Neural progenitor cell (in vitro differentiated cells): ENCODE data around the gene TIMM22. TPM values are rescaled to one million over a fixed set of nuclear protein-coding genes. Genes with fewer than 3 reads are reported as not detected.
A peak's percentile ranks its signal among the peaks of the same experiment; 100 is the strongest.
"Not testable (repeated sequence)": the region's sequence is repeated elsewhere in the genome, so short reads cannot be mapped to it uniquely, and the experiment has no call there.

Experiments used
- DNase-seq: peaks from one replicate; pipeline ENCODE4 v3.0.0-alpha.2; 2016; ENCODE audit warnings: low spot score
- H2AFZ ChIP-seq: fragments of 200-600 bp; sonication (generic); replicated peaks from 2 replicates; pipeline ENCODE4 v1.6.1; 2016; ENCODE audit warnings: antibody characterized with exemption
- H3F3A ChIP-seq: fragments of 200-600 bp; sonication (generic); 2 replicates; pipeline ENCODE4 v1.6.1; 2016; ENCODE audit warnings: antibody characterized with exemption, low read depth
- H3K27ac ChIP-seq: fragments of 200-600 bp; sonication (generic); 2 replicates; pipeline ENCODE4 v1.5.1; 2016; ENCODE audit warnings: mild to moderate bottlenecking
- H3K27me3 ChIP-seq: fragments of 200-600 bp; sonication (generic); 2 replicates; pipeline ENCODE4 v1.6.1; 2016; ENCODE audit warnings: mild to moderate bottlenecking, moderate library complexity
- H3K36me3 ChIP-seq: fragments of 200-600 bp; sonication (generic); 2 replicates; pipeline ENCODE4 v1.5.1; 2016
- H3K4me1 ChIP-seq: fragments of 200-600 bp; sonication (generic); 2 replicates; pipeline ENCODE4 v1.6.1; 2016; ENCODE audit warnings: mixed run types
- H3K4me2 ChIP-seq: fragments of 200-600 bp; sonication (generic); 2 replicates; pipeline ENCODE4 v1.6.1; 2016
- H3K4me3 ChIP-seq: fragments of 200-600 bp; sonication (generic); 2 replicates; pipeline ENCODE4 v1.5.1; 2016
- H3K79me2 ChIP-seq: fragments of 200-600 bp; sonication (generic); 2 replicates; pipeline ENCODE4 v1.6.1; 2016; ENCODE audit warnings: low read depth
- H3K9ac ChIP-seq: fragments of 200-600 bp; sonication (generic); 2 replicates; pipeline ENCODE4 v1.6.1; 2016
- H3K9me3 ChIP-seq: fragments of 200-600 bp; sonication (generic); 2 replicates; pipeline ENCODE4 v1.5.1; 2016; ENCODE audit warnings: low read depth
- H4K20me1 ChIP-seq: fragments of 200-600 bp; sonication (generic); 2 replicates; pipeline ENCODE4 v1.6.1; 2016; ENCODE audit warnings: low read depth
- H3K27ac Mint-ChIP-seq: 3 replicates; pipeline ENCODE4 v1.8.0; 2021; ENCODE audit warnings: mixed read lengths
- H3K27me3 Mint-ChIP-seq: 2 replicates; pipeline ENCODE4 v1.8.0; 2022; ENCODE audit warnings: low read depth, mild to moderate bottlenecking, inconsistent platforms, moderate library complexity, mixed read lengths; ENCODE audit not compliant: insufficient read depth
- H3K36me3 Mint-ChIP-seq: 3 replicates; pipeline ENCODE4 v1.8.0; 2021; ENCODE audit warnings: mixed read lengths
- H3K4me1 Mint-ChIP-seq: 3 replicates; pipeline ENCODE4 v1.8.0; 2021; ENCODE audit warnings: mixed read lengths
- H3K4me3 Mint-ChIP-seq: 3 replicates; pipeline ENCODE4 v1.8.0; 2021; ENCODE audit warnings: mild to moderate bottlenecking, moderate library complexity, mixed read lengths
- H3K9me3 Mint-ChIP-seq: 3 replicates; pipeline ENCODE4 v1.8.0; 2020; ENCODE audit warnings: mixed read lengths
- EZH2 ChIP-seq: fragments of 200-600 bp; sonication (generic); IDR thresholded peaks from 2 replicates; pipeline ENCODE4 v1.6.1; 2017; ENCODE audit warnings: antibody characterized with exemption, mild to moderate bottlenecking, moderate library complexity
- EZH2phosphoT487 ChIP-seq: fragments of 200-600 bp; sonication (generic); IDR thresholded peaks from 2 replicates; pipeline ENCODE4 v1.6.1; 2017; ENCODE audit warnings: antibody characterized with exemption
- total RNA-seq: library from RNA; depleted of rRNA; stranded (reverse); fragments of >200 nt; gene quantifications from 2 replicates; pipeline ENCODE4 v1.2.3, GENCODE V29; 2015; ENCODE audit warnings: low replicate concordance
- TF ChIP-seq, protein P1 (sequence below): fragments of 200-600 bp; sonication (generic); IDR thresholded peaks from 2 replicates; pipeline ENCODE4 v1.5.1; 2017; ENCODE audit warnings: antibody characterized with exemption, mild to moderate bottlenecking

The TIMM22 gene
- total RNA-seq, 1 donor from 2014 or later = 11.7 TPM

DNA sequence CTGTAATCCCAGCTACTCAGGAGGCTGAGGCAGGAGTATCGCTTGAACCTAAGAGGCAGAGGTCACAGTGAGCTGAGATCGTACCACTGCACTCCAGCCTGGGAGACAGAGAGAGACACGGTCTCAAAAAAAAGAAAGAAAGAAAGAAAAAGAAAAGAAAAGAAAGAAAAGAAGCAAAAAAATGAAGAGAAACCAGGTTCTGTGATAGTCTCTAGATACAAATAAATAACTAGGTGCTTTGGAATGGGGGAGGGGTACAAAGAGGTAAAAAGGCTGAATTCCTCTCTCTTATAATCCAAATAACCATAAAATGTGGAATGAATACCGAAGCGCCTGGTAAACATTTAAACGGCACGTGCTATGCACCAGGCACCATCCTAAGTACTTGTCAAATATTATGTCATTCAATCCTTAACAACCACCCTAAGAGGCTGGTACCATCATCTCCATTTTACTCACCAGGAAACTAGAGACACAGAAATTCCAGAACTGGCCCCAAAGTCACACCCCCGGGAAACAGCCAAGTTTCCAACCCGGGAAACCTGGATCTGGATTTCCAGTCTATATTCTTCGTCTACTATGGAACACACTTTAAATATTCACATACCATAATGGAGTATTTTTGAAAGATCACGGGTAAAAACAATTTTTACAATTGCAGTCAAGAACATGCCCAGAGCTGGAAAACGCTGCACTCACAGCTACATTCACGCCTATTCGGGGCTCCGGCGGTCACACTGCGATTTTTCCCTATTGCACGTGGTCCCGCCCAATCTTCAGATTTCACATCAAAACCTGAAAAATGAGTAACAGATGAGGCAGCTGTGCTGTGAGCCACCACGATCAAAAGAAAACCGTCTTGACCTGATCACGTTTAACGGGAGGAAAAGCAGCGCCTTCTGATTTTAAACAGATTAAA, 27.9 kb upstream of the TIMM22 start:
- peaks cover 48% of the 10 kb centered on the region for H4K20me1 ChIP-seq
- H3K27me3 ChIP-seq = no peaks in the 10 kb centered on the region
- H3K79me2 ChIP-seq = peaks cover 99% of the 10 kb centered on the region
- H3K27ac ChIP-seq = no peak overlapping the region
- H3K4me3 ChIP-seq = no peak overlapping the region
- H3K4me2 ChIP-seq = no peak overlapping the region
- no peaks in the 10 kb centered on the region for H3K36me3 ChIP-seq
- no peak overlapping the region for H3K9ac ChIP-seq
- H2AFZ ChIP-seq = no peak overlapping the region
- H3K36me3 Mint-ChIP-seq = peaks cover 31% of the 10 kb centered on the region
- TF ChIP-seq EZH2 = no peak
- TF ChIP-seq, protein P1, sequence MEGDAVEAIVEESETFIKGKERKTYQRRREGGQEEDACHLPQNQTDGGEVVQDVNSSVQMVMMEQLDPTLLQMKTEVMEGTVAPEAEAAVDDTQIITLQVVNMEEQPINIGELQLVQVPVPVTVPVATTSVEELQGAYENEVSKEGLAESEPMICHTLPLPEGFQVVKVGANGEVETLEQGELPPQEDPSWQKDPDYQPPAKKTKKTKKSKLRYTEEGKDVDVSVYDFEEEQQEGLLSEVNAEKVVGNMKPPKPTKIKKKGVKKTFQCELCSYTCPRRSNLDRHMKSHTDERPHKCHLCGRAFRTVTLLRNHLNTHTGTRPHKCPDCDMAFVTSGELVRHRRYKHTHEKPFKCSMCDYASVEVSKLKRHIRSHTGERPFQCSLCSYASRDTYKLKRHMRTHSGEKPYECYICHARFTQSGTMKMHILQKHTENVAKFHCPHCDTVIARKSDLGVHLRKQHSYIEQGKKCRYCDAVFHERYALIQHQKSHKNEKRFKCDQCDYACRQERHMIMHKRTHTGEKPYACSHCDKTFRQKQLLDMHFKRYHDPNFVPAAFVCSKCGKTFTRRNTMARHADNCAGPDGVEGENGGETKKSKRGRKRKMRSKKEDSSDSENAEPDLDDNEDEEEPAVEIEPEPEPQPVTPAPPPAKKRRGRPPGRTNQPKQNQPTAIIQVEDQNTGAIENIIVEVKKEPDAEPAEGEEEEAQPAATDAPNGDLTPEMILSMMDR = no peak
- no peak for TF ChIP-seq EZH2phosphoT487
- no peak for DNase-seq
- H3K27ac Mint-ChIP-seq = peak overlapping the region; percentile 99
- H3K9me3 ChIP-seq = no peaks in the 10 kb centered on the region
- H3K4me3 Mint-ChIP-seq = peak overlapping the region; percentile 77
- peaks cover 64% of the 10 kb centered on the region for H3K4me1 Mint-ChIP-seq
- H3K27me3 Mint-ChIP-seq = peaks cover 10% of the 10 kb centered on the region
- peaks cover 23% of the 10 kb centered on the region for H3F3A ChIP-seq
- peaks cover 28% of the 10 kb centered on the region for H3K4me1 ChIP-seq
- H3K9me3 Mint-ChIP-seq = peaks cover 2% of the 10 kb centered on the region

DNA sequence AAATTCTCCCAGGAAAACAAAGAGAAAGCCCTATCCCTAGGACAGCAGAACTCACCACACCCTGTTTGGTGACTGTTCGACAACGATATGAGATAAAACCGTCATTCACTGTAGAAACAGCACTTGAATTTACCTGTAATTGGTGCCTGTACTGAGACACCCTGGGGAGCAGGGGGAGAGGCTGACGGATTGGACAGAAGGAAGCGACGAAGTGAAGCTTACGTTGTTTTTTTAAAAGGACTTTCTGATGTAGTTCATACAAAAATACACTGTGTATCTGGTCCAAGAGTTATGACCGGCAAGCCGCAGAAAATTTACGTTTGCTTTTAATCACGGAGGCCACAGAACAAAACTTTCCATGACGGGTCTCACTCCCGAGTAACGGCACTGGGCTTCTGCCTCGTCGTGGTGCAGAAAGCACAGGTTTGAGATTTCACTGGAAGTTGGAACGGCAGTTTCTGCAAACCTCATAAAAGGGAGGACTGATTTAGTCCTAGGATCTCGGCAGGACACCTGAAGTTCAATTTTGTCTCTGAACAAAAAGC, 27.0 kb upstream of the TIMM22 start:
- Histone ChIP-seq H3K9me3 (no peaks in the 10 kb centered on the region), H3K36me3 (no peaks in the 10 kb centered on the region), H3K79me2 (peaks cover 99% of the 10 kb centered on the region), H3K27ac (peak overlapping the region; percentile 38), H3K4me2 (peak overlapping the region; percentile 63), H3K4me1 (peaks cover 20% of the 10 kb centered on the region), H3K4me3 (peak overlapping the region; percentile 10), H4K20me1 (peaks cover 46% of the 10 kb centered on the region), H3K9ac (no peak overlapping the region), H3F3A (peaks cover 16% of the 10 kb centered on the region), H3K27me3 (no peaks in the 10 kb centered on the region), H2AFZ (no peak overlapping the region)
- H3K9me3 Mint-ChIP-seq = peaks cover 2% of the 10 kb centered on the region
- H3K27me3 Mint-ChIP-seq = peaks cover 10% of the 10 kb centered on the region
- peaks cover 58% of the 10 kb centered on the region for H3K4me1 Mint-ChIP-seq
- H3K4me3 Mint-ChIP-seq = peak overlapping the region; percentile 77
- peak overlapping the region; percentile 99 for H3K27ac Mint-ChIP-seq
- peak; percentile 12 for DNase-seq
- H3K36me3 Mint-ChIP-seq = peaks cover 34% of the 10 kb centered on the region
- TF ChIP-seq, protein P1 = no peak

DNA sequence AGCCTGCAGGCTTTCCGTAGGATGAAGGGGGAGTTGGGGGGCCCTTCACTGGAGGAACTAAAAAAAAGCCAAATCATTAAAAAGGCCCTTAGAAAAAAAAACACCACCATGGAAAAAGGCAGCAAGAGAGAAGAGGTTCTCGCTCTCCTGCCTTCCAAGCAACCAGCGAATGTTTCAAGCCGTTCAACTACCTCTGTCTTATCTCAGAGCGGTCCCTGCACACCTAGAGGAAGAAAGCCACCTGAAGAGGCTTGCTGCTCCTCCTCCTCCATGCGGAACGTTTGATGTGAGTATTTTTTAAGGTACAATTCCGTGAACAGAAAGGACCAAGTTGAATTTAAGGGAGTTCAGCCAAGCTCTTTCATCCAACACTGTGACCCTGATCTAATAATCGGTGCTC, 26.6 kb upstream of the TIMM22 start:
- peaks cover 56% of the 10 kb centered on the region for H3K4me1 Mint-ChIP-seq
- H3F3A ChIP-seq = peaks cover 16% of the 10 kb centered on the region
- no peaks in the 10 kb centered on the region for H3K27me3 ChIP-seq
- TF ChIP-seq EZH2 (no peak), EZH2phosphoT487 (no peak)
- TF ChIP-seq, protein P1 = no peak
- H3K27me3 Mint-ChIP-seq = peaks cover 10% of the 10 kb centered on the region
- peaks cover 15% of the 10 kb centered on the region for H3K4me1 ChIP-seq
- H3K4me3 ChIP-seq = peak overlapping the region; percentile 10
- H3K4me2 ChIP-seq = peak overlapping the region; percentile 63
- no peak overlapping the region for H2AFZ ChIP-seq
- H3K9ac ChIP-seq = no peak overlapping the region
- H4K20me1 ChIP-seq = peaks cover 49% of the 10 kb centered on the region
- peak overlapping the region; percentile 38 for H3K27ac ChIP-seq
- peaks cover 99% of the 10 kb centered on the region for H3K79me2 ChIP-seq
- no peaks in the 10 kb centered on the region for H3K9me3 ChIP-seq
- no peak for DNase-seq
- H3K27ac Mint-ChIP-seq = peak overlapping the region; percentile 99
- peaks cover 34% of the 10 kb centered on the region for H3K36me3 Mint-ChIP-seq
- H3K9me3 Mint-ChIP-seq = peaks cover 2% of the 10 kb centered on the region
- no peaks in the 10 kb centered on the region for H3K36me3 ChIP-seq
- H3K4me3 Mint-ChIP-seq = peak overlapping the region; percentile 77

DNA sequence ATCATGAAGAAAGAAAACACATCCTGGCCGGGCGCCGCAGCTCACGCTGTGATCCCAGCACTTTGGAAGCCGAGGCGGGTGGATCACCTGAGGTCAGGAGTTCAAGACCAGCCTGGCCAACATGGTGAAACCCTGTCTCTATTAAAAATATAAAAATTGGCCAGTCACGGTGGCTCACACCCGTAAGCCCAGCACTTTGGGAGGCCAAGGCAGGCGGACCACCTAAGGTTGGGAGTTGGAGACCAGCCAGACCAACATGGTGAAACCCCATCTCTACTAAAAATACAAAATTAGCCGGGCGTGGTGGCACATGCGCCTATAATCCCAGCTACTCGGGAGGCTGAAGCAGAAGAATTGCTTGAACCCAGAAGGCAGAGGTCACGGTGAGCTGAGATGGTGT, 25.1 kb upstream of the TIMM22 start:
- Histone ChIP-seq H3K4me1 (peaks cover 13% of the 10 kb centered on the region), H3F3A (peaks cover 16% of the 10 kb centered on the region), H4K20me1 (peaks cover 64% of the 10 kb centered on the region), H3K79me2 (peaks cover 99% of the 10 kb centered on the region)
- H3K27ac ChIP-seq, H3K27me3 ChIP-seq, H3K9ac ChIP-seq, H3K36me3 ChIP-seq, DNase-seq, H3K9me3 Mint-ChIP-seq, H3K27me3 Mint-ChIP-seq, H3K4me2 ChIP-seq, H3K9me3 ChIP-seq, H3K4me3 ChIP-seq, H2AFZ ChIP-seq, H3K27ac Mint-ChIP-seq, H3K4me3 Mint-ChIP-seq: not testable (repeated sequence)
- Mint-ChIP-seq H3K4me1 (peaks cover 61% of the 10 kb centered on the region), H3K36me3 (peaks cover 32% of the 10 kb centered on the region)
